GM12875 (cell line): ENCODE measurements around the gene MAGI2.

Source experiments
- H3K4me3 ChIP-seq: one replicate; pipeline ENCODE4 v1.5.1; 2011; ENCODE audit warnings: low read depth, low read length, control low read depth
- CTCF ChIP-seq: IDR thresholded peaks from 2 replicates; pipeline ENCODE4 v1.5.1; 2011; ENCODE audit warnings: low read depth, mild to moderate bottlenecking, control low read depth, inconsistent platforms, low read length, moderate library complexity, borderline replicate concordance; ENCODE audit not compliant: insufficient read depth

Gene MAGI2

GRCh38 chr7:79182283-79182682 is 271.2 kb downstream of the MAGI2 start:
- TF ChIP-seq CTCF = no peak
- no peak overlapping the region for H3K4me3 ChIP-seq

DNA sequence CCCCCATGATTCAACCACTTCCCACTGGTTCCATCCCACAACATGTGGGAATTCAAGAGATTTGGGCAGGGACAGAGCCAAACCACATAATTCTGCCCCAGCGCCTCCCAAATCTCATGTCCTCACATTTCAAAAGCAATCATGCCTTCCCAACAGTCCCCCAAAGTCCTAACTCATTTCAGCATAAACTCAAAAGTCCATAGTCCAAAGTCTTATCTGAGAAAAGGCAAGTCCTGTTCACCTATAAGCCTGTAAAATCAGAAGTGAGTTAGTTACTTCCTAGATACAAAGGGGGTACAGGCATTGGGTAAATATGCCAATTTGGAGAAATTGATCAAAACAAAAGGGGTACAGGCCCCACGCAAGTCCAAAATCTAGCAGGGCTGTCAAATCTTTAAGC is 272.9 kb downstream of the MAGI2 start:
- TF ChIP-seq CTCF = no peak
- no peak overlapping the region for H3K4me3 ChIP-seq

DNA sequence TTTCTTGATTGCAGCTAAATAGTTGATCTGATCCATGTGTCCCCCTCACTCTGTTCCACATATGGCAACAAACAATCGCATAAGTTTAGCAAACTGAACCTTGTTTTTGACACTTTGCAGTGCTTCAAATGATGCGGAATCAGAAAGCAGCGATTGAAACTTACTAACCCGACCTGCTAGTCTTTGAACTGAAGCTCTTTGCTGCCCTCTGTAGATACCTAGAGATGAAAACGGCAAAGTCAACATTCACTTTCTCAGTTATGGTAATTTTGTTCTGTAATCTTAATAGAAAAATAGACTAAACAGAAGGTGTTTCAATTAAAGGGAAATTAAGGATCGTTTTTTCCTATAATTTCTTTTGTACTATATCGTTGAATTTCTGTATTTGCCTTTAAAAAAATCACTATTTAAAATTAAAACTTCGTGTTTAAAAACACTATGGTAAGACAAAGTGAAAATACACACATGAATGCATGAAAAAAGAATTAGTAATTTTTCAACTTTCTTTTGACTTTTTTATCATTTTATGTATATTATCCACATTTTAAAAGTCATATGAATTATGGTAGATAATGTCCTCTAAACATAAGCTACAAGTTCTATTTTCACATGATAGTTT is 276.5 kb downstream of the MAGI2 start:
- H3K4me3 ChIP-seq = no peak overlapping the region
- TF ChIP-seq CTCF = peak; percentile 35; the same call in 1 of the 2 replicates

DNA sequence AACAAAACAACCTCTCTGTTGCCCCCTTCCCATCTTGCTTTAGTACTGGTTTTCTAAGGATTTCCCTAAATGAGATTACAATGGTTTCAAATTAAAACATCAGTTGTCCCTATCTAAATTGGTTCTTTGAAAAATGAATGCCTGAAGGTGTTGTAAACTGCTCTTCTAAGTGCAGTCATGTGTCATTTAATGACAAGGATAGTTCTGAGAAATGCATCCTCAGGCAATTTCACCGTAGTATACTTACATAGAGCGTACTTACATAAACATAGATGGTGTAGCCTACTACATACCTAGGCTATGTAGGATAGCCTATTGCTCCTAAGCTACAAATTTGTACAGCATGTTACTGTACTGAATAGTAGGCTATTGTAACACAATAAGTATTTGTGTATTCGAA is 278.1 kb downstream of the MAGI2 start:
- no peak overlapping the region for H3K4me3 ChIP-seq
- no peak for TF ChIP-seq CTCF

DNA sequence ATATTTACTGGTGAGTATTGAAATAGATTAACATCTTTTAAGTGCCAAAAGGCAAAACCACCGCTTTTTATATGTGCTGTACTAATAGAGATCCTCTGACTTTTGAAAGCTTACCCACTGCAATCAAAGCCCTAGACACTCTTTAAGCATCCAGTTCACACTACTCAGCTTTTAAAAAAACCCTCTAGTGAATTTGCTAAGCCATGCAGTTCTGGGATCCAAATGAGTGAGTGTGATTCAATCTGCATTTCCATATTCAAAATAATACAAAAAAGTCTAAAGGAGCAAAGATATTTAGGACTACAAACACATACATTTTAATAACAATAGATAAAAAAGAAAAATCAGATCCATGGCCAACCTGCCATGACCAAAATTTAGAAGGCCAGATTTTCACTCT is 288.2 kb downstream of the MAGI2 start:
- no peak for TF ChIP-seq CTCF
- H3K4me3 ChIP-seq = no peak overlapping the region

DNA sequence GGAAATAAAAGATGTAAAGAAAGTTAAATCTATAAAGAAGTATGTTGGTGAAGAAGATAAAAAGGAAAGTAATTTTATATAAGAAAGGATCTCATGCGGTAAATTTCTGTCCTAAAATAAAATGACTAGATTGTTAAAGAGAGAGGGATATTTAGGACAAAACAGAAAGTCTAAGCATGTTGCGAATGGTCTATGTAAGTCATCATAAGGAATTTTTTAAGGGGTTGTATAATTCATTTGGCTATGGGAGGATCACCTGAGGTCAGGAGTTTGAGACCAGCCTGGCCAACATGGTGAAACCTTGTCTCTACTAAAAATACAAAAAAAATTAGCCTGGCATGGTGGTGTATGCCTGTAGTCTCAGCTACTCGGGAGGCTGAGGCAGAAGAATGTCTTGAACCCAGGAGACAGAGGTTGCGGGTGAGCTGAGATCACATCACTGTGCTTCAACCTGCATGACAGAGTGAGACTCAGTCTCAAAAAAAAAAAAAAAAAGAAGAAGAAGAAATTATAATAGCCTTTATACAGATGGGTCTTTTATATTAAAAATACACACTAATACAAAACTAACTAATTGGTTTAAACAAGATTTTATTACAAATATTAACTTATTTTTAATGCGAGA is 294.3 kb downstream of the MAGI2 start:
- no peak overlapping the region for H3K4me3 ChIP-seq
- no peak for TF ChIP-seq CTCF

DNA sequence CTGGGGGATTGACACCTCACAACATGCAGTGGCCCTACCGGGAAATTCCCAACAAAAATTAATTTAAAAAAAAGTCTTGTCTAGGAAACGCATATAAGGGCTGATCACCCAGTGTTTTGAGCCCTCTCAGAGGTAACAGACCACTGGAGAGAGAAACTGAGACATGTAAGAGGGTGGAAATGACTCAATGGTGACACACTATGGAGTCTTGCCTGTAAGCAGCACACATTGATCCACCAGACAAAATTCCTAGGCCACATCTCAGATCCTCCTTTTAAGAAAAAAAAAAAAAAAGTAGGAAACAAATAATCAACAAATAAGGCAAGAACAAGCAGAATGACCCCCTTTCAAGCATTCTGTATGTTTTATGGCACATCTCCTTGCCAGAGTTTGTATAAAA is 296.2 kb downstream of the MAGI2 start:
- no peak overlapping the region for H3K4me3 ChIP-seq
- no peak for TF ChIP-seq CTCF
